Stimulated activated CD4-positive, alpha-beta T cell treated with anti-CD3 and anti-CD28 coated beads, Interleukin-15, amount 100 ng/mL, for 1 hour (primary cell): Measurements from ENCODE around the gene RPS21.

Experiments used
- DNase-seq, 2 donors: peaks; one replicate each; pipeline ENCODE4 v3.0.0-alpha.2; 2020; ENCODE audit warnings: low read depth in 1 of 2, low spot score in 1 of 2

RPS21 gene

DNA sequence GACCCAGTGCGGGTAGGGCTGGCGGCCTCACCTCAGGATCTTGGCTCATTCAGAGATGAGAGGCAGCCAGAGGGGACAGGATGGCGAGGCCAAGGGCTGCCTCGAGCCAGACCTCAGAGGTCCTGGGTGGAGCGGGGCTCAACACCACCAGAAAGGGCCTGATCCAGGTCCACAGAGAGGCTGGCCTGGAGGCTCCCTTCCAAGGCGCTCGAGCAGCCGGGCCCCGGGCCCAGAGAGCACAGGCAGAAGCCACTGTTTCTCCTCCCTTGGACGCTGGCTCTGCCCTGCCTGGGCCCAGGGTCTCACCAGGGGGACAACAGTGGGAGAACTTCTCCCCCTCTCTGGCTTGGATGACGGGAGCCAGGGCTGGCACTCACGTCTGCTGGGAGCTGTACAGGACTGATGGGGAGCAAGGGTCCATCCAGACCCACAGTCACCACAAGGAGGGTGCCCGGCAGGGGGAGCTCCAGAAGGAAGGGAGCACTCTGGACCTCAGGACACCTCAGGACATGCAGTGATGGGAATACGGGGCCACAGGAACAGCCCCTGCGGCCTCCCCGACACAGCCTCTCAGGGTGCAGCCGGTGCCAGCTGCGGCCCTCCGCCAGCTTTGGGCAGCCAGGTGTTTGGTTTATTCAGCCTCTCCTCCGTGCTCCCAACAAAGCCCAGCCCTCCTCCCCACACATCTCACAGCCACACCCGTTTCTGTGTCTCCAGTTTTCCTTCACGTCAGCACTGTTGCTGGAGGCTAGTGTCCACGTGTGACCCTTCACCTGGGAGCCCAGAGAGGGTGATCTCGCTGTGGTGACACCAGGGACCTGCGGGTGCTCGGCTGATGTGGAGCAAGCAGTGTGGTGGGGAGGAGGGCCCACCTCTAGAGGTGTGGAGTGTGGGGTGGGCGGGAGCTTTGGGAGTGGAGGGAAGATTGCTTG is 8.7 kb downstream of the RPS21 start:
- DNase-seq: no peak

DNA sequence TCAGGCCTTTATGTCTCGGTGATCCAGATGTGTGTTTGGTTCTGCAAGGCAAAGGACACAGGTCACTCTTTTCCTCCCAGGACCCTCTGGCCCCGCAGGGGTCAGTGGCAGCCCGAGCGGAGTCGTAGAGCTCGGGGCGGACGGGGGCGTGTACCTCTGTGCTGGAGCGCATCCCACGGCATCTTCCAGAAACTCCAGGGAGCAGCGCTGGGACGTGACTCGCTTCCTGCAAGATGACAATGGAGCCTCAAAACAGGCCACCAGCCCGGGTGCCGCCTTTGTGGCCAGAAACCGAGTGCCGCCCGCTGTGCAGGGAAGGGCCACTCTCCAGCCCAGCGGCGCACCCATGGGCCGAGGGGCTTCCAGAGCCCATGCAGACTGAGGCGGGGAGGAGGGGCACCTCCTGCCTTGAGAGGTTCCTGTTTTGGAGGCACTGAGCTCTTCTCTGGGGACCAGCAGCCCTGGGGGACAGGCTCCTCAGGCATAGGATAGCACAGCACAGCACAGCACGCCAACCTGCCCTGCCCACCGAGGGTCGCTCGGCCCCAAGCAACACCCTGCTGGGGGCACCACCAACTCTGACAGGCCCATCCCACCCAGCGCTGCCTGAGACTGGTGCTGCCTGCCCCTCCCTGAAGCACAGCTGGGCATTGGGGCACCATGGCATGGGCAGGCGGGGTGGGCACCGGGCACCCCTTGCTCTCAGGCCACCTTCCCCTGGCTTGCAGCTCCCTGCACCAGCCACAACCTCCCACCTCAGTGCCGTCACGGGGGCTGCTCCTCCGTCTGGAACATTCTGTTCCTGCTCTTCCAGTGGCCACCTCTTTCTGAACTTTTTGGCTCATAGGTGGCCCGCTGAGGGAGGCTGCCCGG is 9.7 kb downstream of the RPS21 start:
- DNase-seq: no peak

DNA sequence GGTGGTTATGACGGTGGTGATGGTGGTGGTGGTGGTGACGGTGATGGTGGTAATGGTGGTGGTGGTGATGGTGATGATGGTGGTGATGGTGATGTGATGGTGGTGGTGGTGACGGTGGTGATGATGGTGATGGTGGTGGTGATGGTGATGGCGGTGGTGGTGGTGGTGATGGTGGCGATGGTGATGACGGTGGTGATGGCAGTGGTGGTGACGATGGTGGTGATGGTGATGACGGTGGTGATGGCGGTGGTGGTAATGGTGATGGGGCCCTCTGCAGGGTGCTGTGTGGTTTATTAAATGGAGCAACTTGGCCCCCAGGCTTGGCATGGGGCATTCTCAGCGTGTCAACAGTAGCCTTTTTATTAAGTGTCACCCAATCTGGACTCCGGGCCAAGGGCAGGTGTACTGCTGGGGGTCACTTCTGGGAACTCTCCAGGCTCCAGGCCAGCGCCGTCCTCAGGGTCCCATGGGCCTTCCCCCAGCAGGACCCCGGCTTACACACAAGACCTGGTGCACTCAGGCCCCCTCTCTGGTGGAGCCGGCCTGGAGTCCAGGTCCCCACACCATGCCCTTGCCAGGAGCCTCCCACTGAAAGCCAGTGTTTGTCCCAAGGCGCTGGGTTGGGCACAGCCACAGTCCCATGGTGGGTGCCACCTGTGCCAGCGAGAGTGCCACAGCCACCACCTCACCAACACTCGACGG is 11.4 kb downstream of the RPS21 start:
- DNase-seq: no peak

DNA sequence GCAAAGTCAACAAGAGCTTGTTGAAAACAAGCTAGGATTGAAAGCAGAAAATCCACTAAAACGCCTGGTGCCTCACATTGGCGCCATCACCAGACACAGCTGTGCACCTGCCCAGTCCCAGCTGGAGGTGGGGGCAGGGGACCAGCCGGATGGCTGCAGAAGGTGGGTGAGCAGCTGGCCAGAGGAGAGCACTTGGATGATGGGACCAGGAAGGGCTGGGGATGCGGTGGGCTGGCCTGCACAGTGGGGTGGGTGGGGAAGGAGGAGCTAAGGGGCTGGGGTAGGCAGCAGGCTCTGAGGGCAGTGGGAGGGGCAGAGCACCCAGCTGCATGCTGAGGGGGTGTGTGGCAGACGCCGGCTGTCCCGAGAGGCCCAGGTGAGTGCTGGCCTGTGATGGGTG is 13.1 kb downstream of the RPS21 start:
- no peak for DNase-seq

DNA sequence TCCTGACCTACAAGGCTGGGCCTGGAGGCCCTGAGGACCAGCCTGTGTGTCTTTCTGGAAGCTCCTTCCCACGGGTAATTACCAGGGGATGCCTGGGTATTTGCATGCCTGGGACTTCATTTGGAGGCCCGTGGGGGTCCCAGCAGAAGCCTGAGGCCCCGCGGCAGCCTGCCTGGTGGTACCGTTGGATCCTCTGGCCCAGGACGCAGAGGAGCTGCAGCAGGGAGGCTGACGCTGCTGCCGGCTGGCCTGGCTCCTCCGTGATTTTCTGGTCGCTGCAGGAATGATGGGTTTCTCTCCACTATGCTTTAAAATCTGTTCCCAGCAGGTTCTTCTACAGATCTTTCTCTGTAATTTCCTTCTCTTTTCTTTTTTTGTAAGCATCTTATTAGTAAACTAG is 13.6 kb downstream of the RPS21 start:
- no peak for DNase-seq

DNA sequence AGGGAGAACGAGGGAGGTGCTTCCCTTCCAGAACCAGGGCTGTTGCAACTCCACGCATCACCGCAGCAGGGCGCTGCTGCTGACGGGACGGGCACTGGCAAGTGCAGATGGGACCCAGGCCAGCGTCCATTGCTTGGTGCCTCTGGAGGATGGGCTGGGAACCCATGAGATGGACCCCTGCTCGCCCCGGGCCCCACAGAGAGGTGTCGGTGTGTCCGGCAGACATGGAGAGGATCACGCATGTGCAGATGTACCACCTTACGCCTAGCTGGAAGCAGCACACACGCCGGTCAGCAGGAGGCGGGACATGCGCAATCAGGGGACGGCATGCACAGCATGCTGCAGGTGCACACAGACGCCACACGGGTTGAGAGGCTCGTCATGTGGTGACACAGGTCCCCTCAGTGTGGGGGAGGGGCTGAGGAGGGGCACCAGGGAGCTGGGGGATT is 14.5 kb downstream of the RPS21 start:
- DNase-seq: no peak

DNA sequence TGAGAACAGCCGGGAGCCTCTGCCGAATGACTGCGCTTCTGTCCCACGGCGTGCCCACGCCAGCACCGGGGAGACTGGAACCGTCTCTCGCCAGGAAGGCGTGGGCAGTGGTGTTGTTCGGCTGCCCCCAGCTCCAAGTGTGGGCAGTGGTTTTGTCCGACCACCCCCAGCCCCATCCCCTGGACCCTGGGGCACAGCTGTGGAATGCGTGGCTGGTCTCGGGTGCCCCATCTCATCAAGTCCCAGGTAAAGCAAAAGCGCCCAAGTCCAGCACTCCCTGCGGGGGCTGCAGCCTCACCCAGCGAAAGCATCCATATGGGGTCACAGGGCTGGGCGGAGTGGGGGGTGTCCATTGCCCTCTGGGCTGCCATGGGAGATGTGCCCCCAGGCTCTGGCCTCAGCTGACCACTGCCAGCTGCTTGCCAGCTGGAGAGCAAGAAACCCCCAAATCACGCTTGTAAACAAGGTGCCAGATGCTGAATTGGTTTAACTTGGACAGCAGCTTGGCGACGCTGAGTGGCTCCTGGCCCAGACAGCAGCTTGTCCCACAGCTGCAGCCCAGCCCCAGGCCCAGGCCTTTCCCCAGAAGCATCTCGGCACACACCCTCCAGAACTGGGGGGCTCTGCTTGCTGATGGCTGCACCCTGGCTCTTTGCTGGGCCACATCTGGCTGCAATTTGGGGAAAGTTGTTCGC is 15.7 kb downstream of the RPS21 start:
- DNase-seq: no peak

DNA sequence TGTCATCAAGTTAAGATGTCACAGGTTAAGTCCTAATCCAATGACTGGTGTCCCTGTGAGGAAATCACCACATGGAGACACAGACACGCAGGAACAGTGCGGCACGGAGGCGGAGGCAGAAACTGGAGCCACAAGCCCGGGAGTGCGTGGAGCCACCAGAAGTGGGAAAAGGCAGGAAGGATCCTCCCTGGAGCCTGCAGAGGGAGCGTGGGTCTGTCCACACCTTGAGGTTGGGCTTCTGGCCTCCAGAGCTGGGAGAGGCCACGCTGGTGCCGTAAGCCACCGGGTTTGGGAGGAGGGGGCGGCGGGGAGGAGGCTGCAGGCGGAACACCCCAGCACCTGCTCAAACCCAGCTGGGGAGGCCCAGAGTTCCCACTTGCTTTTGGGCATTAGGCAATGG is 16.4 kb downstream of the RPS21 start:
- no peak for DNase-seq

DNA sequence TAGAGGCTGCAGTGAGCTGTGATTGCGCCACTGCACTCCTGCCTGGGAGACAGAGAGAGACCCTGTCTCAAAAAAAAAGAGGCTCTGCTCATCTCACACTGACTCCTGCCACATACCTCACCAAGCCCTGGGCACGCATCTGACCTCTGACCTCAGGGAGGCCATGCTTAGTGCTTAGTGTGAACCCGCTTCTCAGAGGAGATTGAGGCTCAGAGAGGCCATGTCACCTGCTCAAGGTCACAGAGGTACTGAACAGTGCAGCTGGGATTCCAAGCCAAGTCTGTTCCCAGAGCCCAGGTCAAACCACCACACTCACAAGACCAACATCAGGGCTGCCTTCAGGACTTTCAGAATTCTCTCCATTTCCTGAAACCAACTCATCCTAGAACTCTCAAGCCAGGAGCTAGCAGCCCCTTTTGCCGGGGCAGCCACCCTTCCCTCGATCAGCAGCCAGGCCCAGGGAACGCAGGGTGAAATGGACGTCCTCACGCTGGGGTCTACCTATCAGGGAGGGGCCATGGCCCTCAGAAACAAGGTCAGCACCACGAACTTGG is 17.3 kb downstream of the RPS21 start:
- no peak for DNase-seq

DNA sequence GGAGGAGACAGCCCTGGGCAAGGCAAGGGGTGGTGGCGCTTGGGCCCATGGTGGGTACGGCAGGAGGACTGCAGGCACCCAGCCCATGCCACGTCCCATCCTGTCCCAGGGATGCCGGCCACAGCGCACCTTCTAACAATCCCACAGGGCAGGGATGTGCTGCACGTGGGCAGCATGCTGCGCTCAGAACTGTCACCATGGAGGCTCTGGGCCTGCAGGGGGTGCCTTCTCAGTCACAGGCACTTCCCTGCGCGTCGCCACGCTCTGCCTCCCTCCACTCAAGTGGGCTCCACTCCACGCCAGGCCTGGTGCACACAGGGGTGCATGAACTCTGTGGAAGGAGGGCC is 17.8 kb downstream of the RPS21 start:
- DNase-seq: no peak

DNA sequence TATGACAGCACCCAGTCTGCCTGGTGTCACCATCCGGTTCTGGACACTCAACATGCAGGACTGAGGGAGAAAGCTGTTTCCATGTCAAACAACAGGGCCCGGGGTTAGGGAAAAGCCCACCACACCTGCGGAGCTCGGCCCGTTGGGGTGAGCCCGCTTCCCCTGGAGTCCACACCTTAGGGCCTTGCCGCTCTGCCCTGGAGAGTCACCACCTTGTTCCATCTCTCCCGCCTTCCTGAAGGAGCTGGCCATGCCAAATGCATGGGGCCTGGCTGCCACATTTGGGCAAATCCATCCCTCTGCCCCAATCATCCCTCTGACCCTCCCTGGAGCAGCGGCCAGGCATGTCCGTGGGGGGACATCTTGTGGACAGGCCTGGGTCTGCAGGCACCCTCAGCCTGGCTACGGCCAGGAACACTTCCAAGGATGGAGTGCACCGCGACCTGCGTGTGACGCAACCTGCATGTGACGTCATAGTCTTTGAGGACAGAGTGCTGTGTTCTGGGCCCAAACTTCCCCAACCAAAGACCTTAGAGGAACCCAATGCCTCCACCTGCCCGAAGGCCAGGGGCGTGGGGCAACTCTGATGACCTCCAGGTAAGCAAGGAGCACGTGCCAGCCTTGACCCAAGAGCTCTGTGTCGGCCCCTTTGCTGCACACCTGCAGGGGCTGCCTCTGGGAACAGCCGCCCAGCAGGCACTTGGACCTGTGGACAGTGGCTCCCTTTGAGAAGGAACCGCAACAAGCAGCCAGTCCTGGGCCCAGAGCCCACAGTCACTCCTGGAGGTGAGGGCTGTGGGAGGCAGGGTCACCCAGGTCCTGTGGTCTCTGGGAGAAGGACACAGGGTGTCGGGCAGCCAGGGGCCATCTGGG is 18.4 kb downstream of the RPS21 start:
- no peak for DNase-seq

DNA sequence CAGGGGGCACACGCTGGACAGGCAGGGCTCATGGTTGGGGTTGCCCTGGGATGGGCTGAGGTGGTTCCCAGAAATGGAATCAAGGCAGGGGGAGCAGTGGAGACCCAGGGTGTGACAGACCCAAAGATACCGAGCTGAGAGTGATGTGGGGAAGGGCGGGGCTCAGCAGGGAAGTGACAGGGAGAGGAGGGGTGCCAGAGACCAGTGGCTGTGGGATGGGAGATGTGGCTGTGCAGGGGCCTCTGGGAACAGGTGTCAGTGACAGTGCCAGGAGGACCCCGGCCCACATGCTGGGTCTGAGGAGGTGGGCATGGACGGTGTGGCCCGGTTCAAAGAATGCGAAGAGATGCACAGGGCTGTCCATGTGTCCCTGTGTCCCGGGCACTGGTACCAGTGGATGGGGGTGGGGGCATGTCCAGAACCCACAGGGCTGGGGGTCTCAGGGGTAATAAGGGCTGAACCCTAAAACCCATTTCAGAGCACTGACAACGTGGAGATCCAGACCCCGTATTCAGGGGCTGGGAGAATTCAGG is 19.1 kb downstream of the RPS21 start:
- DNase-seq: no peak

DNA sequence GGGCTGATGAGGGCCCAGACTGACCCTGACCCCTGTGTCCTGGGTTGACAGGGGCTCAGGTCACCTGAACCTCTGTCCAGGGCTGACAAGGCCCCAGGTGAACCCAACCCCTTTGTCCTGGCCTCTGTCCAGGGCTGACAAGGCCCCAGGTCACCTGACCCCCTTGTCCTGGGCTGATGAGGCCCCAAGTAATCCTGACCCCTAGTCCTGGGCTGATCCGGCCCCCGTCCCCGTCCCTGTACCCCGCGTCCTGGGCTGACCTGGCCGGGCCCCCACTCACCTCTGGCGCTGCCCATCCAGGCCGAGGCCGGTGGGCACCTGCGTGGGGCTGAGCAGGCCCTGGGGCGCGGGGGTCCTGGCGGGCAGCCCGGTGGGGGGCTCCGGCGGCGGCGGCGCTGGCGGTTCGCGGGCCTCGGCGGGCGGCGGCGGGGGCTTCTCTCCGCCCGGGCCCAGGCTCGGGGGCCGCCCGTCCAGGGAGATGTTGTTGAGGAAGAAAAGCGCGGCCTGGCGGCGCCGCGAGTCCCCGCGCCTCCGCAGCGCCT is 19.8 kb downstream of the RPS21 start:
- no peak for DNase-seq

DNA sequence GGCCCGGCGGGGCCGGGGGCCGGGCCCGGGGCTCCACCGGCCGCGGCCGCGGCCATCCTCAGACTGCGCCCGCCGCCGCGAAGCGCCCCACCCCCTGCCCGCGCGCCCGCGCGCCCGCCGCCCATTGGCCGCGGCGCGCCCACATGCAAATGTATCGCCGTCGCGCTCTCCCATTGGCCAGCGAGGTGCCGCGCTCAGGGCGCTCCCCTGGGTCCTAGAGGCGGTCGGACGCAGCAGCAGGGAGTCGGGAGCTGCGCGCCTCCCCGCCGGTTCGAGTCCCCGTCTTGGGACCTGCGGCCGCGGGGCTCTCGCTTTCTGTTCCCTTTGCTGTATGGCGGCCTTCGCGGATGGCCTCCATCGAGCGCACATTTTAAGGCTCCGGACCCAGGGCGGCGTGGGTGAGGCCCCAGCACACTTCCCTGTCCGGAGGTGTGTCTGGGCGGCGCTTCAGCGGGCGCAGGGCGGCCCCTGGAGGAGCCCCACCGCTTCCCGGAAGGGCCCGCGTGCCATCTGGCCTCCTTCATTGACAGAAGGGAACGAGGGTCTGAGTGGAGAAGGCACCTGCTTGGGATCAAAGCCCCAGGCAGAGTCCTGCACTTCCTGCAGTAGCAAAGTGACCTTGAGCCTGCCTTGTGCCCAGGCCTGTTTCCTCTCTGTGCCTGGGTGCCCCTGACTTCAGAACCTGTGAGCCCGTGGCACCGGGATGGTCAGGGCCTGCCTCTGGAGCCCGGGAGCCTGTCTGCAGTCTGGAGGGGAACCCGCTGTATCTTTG is 20.5 kb downstream of the RPS21 start, which contains the start of gene CABLES2:
CABLES2 (minus strand) TSS at position 65 of the 772 bp plus-strand sequence; CDS start at position 56, 9 bp downstream.
- DNase-seq: peak; percentile 78 to 87

DNA sequence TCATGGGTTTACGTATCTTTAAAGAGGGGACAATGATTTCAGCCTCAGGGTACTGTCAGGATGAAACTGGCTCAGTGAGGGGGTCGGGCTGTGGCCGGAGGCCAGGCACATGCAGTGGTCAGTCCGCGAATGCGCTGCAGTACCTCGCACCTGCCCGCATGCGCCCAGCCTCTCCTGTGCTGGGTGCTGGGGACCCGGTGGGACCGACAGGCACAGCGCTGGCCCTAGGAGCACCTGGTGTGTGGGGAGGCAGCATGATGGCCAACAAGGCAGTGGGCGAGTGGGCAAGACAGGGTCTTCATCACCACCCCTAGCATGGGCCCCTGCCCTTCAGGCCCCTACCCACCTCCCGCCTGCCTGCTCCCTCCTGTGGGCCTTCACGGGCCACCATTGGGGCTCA is 21.2 kb downstream of the RPS21 start:
- no peak for DNase-seq

DNA sequence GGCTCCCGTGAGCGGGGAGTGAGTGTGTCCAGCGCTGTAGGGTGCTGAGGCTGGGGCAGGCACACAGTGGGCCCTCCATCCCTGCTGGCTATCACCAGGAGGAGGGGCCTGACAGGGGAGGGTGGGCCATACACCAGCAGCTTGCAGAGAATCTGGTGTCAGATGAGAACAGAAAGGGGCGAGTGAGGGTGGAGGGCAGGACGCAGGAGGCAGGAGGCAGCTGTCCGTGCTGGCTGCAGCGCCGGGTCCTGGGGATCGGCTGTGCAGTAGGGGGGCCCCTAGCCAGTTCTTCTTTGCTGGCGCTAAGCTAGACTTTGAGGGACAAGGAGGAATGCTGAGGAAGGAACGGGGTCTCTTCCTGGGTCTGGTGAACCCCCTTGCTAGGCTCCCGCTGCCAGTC is 21.7 kb downstream of the RPS21 start:
- no peak for DNase-seq

DNA sequence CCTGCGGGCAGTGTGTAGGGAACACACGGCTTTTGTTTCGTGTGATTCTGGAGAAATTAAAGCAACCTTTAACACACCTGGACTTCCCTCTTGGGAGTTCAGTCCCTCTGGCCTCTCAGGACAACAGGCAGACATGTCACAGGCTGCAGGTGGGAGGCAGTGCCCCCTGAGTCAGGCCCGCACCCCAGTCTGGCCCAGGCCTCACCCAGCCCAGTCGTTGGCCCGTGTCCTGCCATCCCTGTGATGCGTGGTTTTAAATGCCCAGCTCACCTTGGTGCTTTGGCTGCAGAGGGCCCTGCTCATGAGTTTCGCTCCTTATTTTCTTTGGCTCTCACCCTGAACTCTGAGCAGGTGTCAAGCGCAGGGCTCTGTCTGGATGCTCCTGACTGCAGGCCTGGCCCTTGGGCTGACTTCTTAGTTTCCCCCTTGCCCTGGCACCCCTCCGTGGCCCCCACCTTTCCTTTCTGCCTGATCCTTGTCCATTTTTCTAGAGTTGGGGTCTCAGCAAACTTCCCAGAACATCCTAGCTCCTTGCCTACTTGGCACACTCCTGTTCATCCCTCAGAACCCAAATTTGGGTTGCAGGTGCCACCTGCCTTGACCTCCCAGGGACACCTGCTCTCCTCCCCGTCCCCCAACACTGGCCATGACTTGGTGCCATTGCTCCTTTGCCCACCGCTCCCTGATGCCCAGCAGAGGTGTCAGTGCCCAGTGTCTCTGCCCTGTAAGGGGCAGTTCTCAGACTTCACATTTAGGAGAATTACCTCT is 22.4 kb downstream of the RPS21 start:
- DNase-seq: no peak
